ENCODE measurements around the gene OR2AG1. TPM values are rescaled to one million over a fixed set of nuclear protein-coding genes. Genes with fewer than 3 reads are reported as not detected.

OR2AG1 gene, protein sequence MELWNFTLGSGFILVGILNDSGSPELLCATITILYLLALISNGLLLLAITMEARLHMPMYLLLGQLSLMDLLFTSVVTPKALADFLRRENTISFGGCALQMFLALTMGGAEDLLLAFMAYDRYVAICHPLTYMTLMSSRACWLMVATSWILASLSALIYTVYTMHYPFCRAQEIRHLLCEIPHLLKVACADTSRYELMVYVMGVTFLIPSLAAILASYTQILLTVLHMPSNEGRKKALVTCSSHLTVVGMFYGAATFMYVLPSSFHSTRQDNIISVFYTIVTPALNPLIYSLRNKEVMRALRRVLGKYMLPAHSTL
- polyA plus RNA-seq (not detected in 3 replicates), polyA minus RNA-seq (not detected in 3 replicates)
- not detected for polyA plus RNA-seq (2011; ENCODE audit: low read depth)
- polyA plus RNA-seq (2011; cell fraction: cytosol; rRNA removed), result not detected in 2 replicates
- not detected in 2 replicates for polyA plus RNA-seq (2011; cell fraction: nucleus; rRNA removed)
- polyA plus RNA-seq (2012; ENCODE audit: low replicate concordance), result not detected in 2 replicates
- not detected for polyA minus RNA-seq (2011; cell fraction: cytosol; rRNA and poly(A)+ RNA removed)
- not detected in 2 replicates for polyA minus RNA-seq (2011; cell fraction: nucleus; rRNA and poly(A)+ RNA removed)

DNA sequence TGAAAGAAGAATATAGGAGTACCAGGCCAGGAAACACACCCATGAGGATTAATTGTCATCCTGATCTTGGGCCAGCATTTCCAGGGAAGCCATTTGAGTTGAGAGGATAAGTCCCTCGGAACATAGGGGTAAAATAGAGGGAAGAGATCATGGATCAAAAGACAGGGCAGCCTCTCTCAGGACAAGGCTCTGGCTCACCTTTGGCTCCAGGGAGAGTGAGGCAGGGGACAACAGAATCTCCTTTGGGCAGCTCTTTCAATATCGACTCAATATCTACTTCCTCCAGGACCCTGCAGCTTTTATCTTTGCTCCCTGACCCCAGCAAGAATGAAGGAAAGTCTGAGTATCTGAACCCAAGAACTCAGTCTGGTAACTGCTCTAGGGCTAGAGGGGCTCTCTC is at the start of gene OR2AG1:
OR2AG1 (plus strand) TSS at position 301 of the 400 bp plus-strand sequence. CDS start 2,018 bp downstream, outside the sequence.
- Histone ChIP-seq H3K4me1 (ENCODE audit: control insufficient read depth, extremely low read depth, insufficient read depth, low read length) (no peaks in the 10 kb centered on the region), H3K9ac (ENCODE audit: control insufficient read depth, extremely low read depth, insufficient read depth, low read length) (no peak within 1 kb of the TSS), H3K27ac (ENCODE audit: control insufficient read depth, insufficient read depth, low read length) (no peak within 1 kb of the TSS), H4K20me1 (ENCODE audit: control insufficient read depth, extremely low read depth, insufficient read depth, low read length) (no peaks in the 10 kb centered on the region), H2AFZ (ENCODE audit: control insufficient read depth, low read length) (no peak within 1 kb of the TSS), H3K4me2 (ENCODE audit: control insufficient read depth, extremely low read depth, insufficient read depth, low read depth, low read length) (no peak within 1 kb of the TSS), H3K9me1 (ENCODE audit: control insufficient read depth, extremely low read depth, insufficient read depth, low read length) (no peaks in the 10 kb centered on the region), H3K9me3 (ENCODE audit: control insufficient read depth, low read depth, low read length) (no peaks in the 10 kb centered on the region), H3K36me3 (ENCODE audit: control insufficient read depth in 2 of 2, extremely low read depth in 1 of 2, insufficient read depth in 2 of 2, low read length in 2 of 2) (no peaks in the 10 kb centered on the region), H3K27me3 (ENCODE audit: control insufficient read depth, extremely low read depth, insufficient read depth, low read length) (no peaks in the 10 kb centered on the region), H3K79me2 (ENCODE audit: control insufficient read depth, insufficient read depth, low read length) (no peaks in the 10 kb centered on the region), H3K4me3 (ENCODE audit: control insufficient read depth in 2 of 3, extremely low read depth in 1 of 3, insufficient read depth in 2 of 3, low read depth in 1 of 3, low read length in 3 of 3) (no peak within 1 kb of the TSS)
- dilution Hi-C loops (cut with MboI; ENCODE audit: extremely low pct_ligation_motif_present, low sequenced_read_pairs), result no loop called here
- no peak for DNase-seq (ENCODE audit: low read depth, low spot score)
- no peak for FAIRE-seq
- no peak for TF ChIP-seq EZH2 (IDR thresholded peaks at IDR 0.05; ENCODE audit: low read length)

DNA sequence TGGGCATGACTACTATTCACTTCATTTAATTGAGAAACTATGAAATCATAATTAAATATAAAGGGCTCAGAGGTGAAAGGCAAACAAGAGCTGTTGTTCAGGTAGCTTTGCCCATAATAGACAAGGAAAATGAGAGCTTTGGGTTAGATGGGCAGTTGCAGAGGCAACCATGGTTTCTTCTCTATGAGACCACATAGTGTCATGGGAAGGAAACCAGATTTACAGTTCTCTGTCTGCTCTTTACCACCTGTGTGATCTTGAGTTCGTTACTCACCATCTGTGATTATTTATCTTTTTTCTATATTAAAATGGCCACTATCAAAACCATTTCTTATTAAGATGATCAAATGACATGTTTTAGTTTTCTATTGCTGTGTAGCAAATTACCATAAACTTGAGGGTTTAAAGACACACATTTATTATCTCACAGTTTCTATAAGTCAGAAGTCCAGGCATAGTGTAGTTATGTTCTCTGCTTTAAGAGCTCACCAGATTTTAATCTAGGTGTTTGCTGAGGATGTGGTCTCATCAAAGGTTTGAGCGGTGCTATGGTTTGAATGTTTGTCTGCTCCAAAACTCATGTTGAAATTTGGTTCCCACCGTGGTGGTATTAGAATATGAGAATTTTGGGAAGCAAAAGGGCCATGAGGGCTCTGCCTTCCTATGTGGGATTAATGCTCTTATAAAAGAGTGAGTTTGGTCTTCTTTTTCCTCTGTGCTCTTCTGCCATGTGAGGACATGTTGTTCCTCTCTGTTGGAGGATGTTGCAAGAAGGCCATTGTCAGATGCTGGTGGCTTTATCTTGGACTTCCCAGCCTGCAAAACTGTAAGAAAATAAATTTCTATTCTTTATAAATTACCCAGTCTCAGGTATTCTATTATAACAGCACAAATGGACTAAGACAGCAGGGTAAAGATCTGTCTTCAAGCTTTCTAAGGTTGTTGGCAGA is 49.2 kb upstream of the OR2AG1 start:
- H3K27ac ChIP-seq (ENCODE audit: control insufficient read depth, insufficient read depth, low read length), result no peak overlapping the region
- H3K4me1 ChIP-seq (ENCODE audit: control insufficient read depth, extremely low read depth, insufficient read depth, low read length), result no peaks in the 10 kb centered on the region
- DNase-seq (ENCODE audit: low read depth, low spot score) (no peak), FAIRE-seq (no peak)
- no peak overlapping the region for H3K9ac ChIP-seq (ENCODE audit: control insufficient read depth, extremely low read depth, insufficient read depth, low read length)
- no peaks in the 10 kb centered on the region for H3K9me3 ChIP-seq (ENCODE audit: control insufficient read depth, low read depth, low read length)
- dilution Hi-C loops (cut with MboI; ENCODE audit: extremely low pct_ligation_motif_present, low sequenced_read_pairs), result no loop called here
- no peaks in the 10 kb centered on the region for H3K36me3 ChIP-seq (ENCODE audit: control insufficient read depth in 2 of 2, extremely low read depth in 1 of 2, insufficient read depth in 2 of 2, low read length in 2 of 2)
- no peak overlapping the region for H2AFZ ChIP-seq (ENCODE audit: control insufficient read depth, low read length)
- TF ChIP-seq, protein P1, sequence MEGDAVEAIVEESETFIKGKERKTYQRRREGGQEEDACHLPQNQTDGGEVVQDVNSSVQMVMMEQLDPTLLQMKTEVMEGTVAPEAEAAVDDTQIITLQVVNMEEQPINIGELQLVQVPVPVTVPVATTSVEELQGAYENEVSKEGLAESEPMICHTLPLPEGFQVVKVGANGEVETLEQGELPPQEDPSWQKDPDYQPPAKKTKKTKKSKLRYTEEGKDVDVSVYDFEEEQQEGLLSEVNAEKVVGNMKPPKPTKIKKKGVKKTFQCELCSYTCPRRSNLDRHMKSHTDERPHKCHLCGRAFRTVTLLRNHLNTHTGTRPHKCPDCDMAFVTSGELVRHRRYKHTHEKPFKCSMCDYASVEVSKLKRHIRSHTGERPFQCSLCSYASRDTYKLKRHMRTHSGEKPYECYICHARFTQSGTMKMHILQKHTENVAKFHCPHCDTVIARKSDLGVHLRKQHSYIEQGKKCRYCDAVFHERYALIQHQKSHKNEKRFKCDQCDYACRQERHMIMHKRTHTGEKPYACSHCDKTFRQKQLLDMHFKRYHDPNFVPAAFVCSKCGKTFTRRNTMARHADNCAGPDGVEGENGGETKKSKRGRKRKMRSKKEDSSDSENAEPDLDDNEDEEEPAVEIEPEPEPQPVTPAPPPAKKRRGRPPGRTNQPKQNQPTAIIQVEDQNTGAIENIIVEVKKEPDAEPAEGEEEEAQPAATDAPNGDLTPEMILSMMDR (optimal IDR thresholded peaks at IDR 0.05 in 1 of 3, IDR thresholded peaks at IDR 0.05 in 1 of 3, conservative IDR thresholded peaks at IDR 0.05 in 1 of 3; ENCODE audit: extremely low read depth in 1 of 3, insufficient read depth in 2 of 3, low read length in 3 of 3), result no peak
- TF ChIP-seq EZH2 (IDR thresholded peaks at IDR 0.05; ENCODE audit: low read length), result no peak
- H4K20me1 ChIP-seq (ENCODE audit: control insufficient read depth, extremely low read depth, insufficient read depth, low read length), result no peaks in the 10 kb centered on the region
- no peak overlapping the region for H3K4me3 ChIP-seq (ENCODE audit: control insufficient read depth in 2 of 3, extremely low read depth in 1 of 3, insufficient read depth in 2 of 3, low read depth in 1 of 3, low read length in 3 of 3)
- H3K9me1 ChIP-seq (ENCODE audit: control insufficient read depth, extremely low read depth, insufficient read depth, low read length), result no peaks in the 10 kb centered on the region
- H3K27me3 ChIP-seq (ENCODE audit: control insufficient read depth, extremely low read depth, insufficient read depth, low read length), result no peaks in the 10 kb centered on the region
- no peak overlapping the region for H3K4me2 ChIP-seq (ENCODE audit: control insufficient read depth, extremely low read depth, insufficient read depth, low read depth, low read length)
- no peaks in the 10 kb centered on the region for H3K79me2 ChIP-seq (ENCODE audit: control insufficient read depth, insufficient read depth, low read length)
